Suppressor macrophage treated with lipopolysaccharide for 4 hours (primary cell): ENCODE data around the gene SRGAP1.

Source experiments
- DNase-seq: peaks from one replicate; pipeline ENCODE4 v3.0.0-alpha.2; 2020

SRGAP1 gene

GRCh38 chr12:63941879-63942278 lies 97.4 kb downstream of the SRGAP1 start:
- no peak for DNase-seq

- no peak for DNase-seq
Observed at GRCh38 chr12:63942464-63943241, 98.2 kb downstream of the SRGAP1 start.

GRCh38 chr12:63944034-63944579 lies 99.6 kb downstream of the SRGAP1 start:
- no peak for DNase-seq

GRCh38 chr12:63944586-63945228 lies 100.2 kb downstream of the SRGAP1 start:
- DNase-seq = no peak

- DNase-seq = no peak
Observed at GRCh38 chr12:63945777-63946176, 101.3 kb downstream of the SRGAP1 start.

DNA sequence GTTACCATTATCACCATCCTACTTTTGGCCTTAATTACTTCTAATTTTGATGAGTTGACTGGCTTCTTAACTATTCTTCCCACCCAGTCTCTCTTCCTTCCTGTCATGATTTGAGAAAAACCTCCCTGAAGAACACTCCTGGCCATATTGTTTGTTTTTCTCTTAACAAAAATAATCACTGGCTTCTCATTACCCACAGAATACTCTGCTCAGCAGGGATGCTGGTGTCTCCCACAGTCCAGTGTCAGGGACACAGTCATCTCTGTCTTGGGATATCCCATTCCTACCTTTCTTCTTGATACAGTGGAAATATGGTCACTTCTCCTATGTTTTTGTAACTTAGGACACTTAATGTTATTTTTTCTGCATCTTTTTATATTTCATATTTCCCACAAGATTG lies 103.7 kb downstream of the SRGAP1 start:
- DNase-seq = no peak

- DNase-seq = no peak
Observed at GRCh38 chr12:63949902-63950301, 105.4 kb downstream of the SRGAP1 start.

DNA sequence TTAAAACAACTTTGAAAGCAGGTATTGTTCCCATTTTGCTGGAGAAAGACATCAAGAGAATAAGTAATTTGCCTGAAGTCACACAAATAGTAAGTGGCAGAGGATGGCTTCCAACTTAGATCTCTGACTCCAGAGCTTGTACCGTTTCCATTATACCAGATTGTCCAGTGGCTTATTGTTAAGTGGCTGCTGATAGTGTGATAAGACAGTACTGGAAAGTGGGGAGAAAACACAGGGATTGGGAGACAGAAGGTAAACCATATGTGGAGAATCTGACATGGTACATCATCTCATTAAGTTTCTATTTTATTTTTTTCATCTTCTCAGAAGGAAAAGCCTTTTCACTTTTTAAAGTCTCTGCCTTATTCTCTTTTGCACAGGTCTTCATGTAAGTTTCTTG lies 108.5 kb downstream of the SRGAP1 start:
- DNase-seq = no peak

GRCh38 chr12:63955831-63956666 lies 111.5 kb downstream of the SRGAP1 start:
- DNase-seq = peak; percentile 94

GRCh38 chr12:63957496-63957895 lies 113.0 kb downstream of the SRGAP1 start:
- DNase-seq = no peak

GRCh38 chr12:63958876-63959580 lies 114.5 kb downstream of the SRGAP1 start:
- no peak for DNase-seq

DNA sequence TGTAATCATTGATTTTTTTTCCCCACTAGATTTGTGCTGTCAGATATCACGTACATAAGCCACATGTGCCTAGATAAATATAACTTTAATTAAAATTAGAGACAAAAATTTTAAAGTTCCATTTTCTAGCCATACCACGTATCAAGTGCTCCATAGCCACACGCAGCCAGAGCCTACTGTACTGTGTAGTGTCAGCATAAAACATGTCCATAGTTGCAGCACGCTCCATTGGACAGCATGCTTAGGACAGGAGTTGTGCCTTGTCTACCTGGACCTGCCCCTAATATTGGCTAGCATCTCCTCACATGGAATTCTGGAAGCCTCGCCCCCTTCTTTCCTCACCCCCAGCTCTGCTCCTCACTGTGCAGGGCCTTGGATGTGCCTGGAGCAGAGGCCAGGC lies 116.5 kb downstream of the SRGAP1 start:
- DNase-seq = no peak

DNA sequence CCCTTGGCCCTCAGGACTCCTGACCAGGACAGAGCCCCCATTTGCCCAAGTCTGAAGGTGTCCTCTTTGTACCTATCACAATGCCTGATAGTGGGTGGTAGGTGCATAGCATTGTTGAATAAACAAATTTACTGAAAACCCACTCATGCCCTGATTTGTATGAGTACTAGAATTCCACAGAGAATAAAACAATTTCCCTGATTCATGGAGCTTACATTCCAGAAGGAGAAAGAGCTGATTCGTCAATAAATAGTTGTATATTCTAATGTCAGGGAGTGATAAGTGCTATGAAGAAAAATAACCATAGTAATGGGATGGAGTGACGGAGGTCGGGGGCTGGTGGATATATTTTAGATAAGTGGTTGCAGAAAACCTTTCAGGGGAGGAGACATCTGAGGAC lies 117.0 kb downstream of the SRGAP1 start:
- no peak for DNase-seq

DNA sequence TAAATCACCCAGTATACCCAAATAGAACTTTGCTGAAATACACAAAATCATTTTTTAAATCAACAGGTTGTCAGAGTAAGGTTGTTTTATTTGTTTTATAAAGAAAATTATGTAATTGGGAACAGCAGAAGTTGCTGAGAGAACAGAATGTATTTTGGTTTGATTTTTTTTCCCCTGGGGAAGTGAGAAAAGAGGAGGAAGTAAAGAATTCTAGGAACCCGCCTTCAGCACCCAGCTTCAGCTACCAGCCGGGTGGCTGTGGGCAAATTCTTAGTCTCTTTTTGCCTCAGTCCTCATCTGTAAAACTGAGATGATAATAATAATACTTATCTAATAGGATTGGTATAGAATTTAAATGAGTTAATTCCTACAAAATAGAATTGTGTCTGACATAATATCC lies 119.4 kb downstream of the SRGAP1 start:
- peak; percentile 56 for DNase-seq

- no peak for DNase-seq
Observed at GRCh38 chr12:63964301-63964700, 119.8 kb downstream of the SRGAP1 start.

DNA sequence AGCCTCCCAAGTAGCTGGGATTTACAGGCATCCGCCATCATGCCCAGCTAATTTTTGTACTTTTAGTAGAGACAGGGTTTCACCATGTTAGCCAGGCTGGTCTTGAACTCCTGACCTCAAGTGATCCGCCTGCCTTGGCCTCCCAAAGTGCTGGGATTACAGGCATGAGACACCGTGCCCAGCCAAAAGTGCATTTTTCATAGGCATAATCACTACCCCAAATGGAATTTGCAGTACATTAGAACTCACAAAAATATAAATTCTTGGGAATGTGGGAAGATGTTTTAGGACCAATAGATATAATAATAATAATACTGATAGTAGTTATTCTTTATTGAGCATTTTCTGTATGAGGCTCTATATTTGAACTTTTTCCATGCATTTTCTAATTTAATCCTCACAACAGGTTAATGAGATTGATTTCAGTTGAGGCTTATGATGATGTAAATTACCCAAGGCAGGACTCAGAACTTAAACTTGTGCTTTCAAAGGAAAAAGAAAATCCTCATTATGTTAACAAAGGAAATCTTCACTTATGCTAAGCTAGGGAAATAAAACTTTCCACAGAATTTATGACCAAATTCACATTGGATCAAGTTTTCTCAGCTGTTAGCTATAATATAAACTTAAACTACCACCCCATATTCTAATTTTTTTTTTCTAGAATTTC lies 121.6 kb downstream of the SRGAP1 start:
- no peak for DNase-seq

GRCh38 chr12:63966606-63966975 lies 122.1 kb downstream of the SRGAP1 start:
- no peak for DNase-seq

DNA sequence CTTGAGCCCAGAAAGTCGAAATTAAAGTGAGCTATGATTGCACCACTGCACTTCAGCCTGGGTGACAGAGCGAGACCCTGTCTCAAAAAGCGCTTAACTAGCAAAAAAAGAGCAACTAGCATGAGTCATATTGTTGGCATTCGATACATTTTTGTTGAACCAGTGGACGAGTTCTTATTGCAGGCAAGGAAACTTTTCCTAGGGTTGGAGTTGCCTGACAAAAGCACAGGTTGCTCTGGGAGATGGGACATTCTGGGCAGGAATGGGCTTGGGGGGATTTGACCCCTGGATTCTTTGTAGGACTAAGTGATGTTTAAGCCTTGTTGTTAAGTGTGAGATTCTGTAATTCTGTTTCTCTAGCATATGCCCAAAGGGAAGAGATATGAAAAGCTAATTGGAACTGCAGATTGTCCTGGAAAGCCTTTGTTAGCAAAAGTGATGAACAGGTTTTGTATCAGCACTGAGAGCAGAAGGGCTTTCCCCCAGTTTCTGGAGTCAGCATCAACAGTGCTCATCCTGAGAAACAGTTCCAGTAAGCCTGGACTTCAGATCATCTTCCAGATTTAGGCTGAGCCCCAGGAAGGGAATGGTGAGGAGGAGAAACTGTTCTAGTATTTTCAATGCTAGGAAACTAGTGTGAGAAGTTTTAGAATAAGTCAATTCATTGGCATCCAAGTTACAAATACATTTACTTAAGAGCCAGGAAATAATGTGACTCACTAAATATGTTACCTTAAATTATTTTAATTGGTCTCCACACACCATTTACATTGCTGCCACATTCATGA lies 123.1 kb downstream of the SRGAP1 start:
- no peak for DNase-seq

- DNase-seq = no peak
Observed at GRCh38 chr12:63968673-63969072, 124.2 kb downstream of the SRGAP1 start.

DNA sequence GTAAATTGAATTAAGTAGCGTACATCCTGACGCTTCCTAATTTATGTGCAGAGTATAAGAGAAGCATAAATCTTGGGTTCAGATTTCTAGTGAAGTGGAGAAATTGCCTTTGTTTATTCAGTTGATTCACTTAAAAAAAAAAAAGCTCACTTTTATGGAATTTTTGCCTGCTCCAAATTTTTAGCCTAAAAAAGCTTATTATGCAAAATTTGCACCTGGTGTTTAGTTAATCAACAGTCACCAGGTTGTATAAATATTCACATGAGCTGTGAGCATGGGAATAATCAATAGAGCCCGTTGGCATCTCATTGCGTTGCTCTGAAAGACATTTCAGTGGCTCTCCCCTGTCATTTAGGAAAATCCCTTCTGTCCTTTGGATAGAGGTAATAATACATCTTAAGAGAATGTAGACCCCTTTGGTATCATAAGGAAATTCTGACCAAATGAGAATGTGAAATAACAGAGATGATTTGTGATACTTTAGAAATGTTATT lies 132.4 kb downstream of the SRGAP1 start:
- DNase-seq = no peak

- DNase-seq = no peak
Observed at GRCh38 chr12:63977441-63977840, 132.9 kb downstream of the SRGAP1 start.
